ENCODE data around the gene BCR. TPM values are rescaled to one million over a fixed set of nuclear protein-coding genes. Genes with fewer than 3 reads are reported as not detected.

Gene BCR
- 90.3 and 131 TPM in 2 replicates for total RNA-seq

GRCh38 chr22:23180301-23180892 is at the start of gene BCR:
TSS of gene BCR (plus strand) at chr22:23180509. CDS start at chr22:23180961, 452 bp downstream.

GRCh38 chr22:23144932-23145877 is 35.1 kb upstream of the BCR start, which contains the start of gene RAB36:
TSS of gene RAB36 (plus strand) at chr22:23145477. CDS start at chr22:23146617, 1,140 bp downstream.

Other genes starting within 250 kb of the BCR start
- gene GNAZ, start 110.0 kb upstream of the BCR start, total RNA-seq, result 1.4 and 2.6 TPM in 2 replicates
- gene RSPH14, start 38.5 kb upstream of the BCR start, total RNA-seq, result not detected in 2 replicates
- 1.6 and 2.4 TPM in 2 replicates for gene RAB36, start 35.0 kb upstream of the BCR start, total RNA-seq